Measurements from ENCODE around the gene ARHGEF11.

GRCh38 chr1:156949127-156949526 is 96.4 kb downstream of the ARHGEF11 start:
- no peak for TF ChIP-seq STAG1 (CRISPR knock-in tag; IDR thresholded peaks at IDR 0.05; ENCODE audit: borderline replicate concordance)
- TF ChIP-seq ESRRA (IDR thresholded peaks at IDR 0.05; ENCODE audit: borderline replicate concordance, low read depth), result no peak
- TF ChIP-seq CTCF (IDR thresholded peaks at IDR 0.05 in 2 of 3, conservative IDR thresholded peaks at IDR 0.05 in 1 of 3; ENCODE audit: insufficient read depth in 2 of 3, low read depth in 1 of 3, low read length in 3 of 3), result no peak
- TF ChIP-seq HMGN3 (IDR thresholded peaks at IDR 0.05; ENCODE audit: borderline replicate concordance, extremely low read depth, insufficient read length, low read depth, low read length), result no peak
- no peak for TF ChIP-seq SP2 (IDR thresholded peaks at IDR 0.05; ENCODE audit: extremely low read depth, low read depth, low read length, poor library complexity, severe bottlenecking)
- no peak for TF ChIP-seq RBM14 (IDR thresholded peaks at IDR 0.05; ENCODE audit: borderline replicate concordance, insufficient read depth, low read depth, low read length)
- no peak for TF ChIP-seq MAX (CRISPR knock-in tag; IDR thresholded peaks at IDR 0.05)
- TF ChIP-seq EZH2 (IDR thresholded peaks at IDR 0.05; ENCODE audit: borderline replicate concordance, low read depth, low read length), result no peak
- TF ChIP-seq TFAP4 (CRISPR knock-in tag; IDR thresholded peaks at IDR 0.05; ENCODE audit: borderline replicate concordance), result no peak
- TF ChIP-seq ZNF274 (IDR thresholded peaks at IDR 0.05; ENCODE audit: borderline replicate concordance, low read depth, low read length), result no peak
- no peak for TF ChIP-seq E4F1 (CRISPR knock-in tag; IDR thresholded peaks at IDR 0.05; ENCODE audit: borderline replicate concordance)
- no peak for TF ChIP-seq TAF7 (tag; IDR thresholded peaks at IDR 0.05)

Data from K562 (cell line).